ENCODE measurements around the gene CCDC194. TPM values are rescaled to one million over a fixed set of nuclear protein-coding genes. Genes with fewer than 3 reads are reported as not detected.
A peak's percentile ranks its signal among the peaks of the same experiment; 100 is the strongest.

The CCDC194 gene
- total and polyA plus RNA-seq, 9 donors: not detected

- WGBS (ENCODE audit: insufficient coverage): 21% methylated on average over 8 of the region's 26 CpGs
- Histone ChIP-seq H3K36me3 (ENCODE audit: control insufficient read depth, insufficient read depth, low read length) (no peaks in the 10 kb centered on the region), H3K4me1 (ENCODE audit: control insufficient read depth, insufficient read depth, low read length) (peaks cover 12% of the 10 kb centered on the region), H3K4me3 (ENCODE audit: low read length) (peak overlapping the region; percentile 16), H3K27ac (ENCODE audit: low read length) (no peak overlapping the region), H3K27me3 (ENCODE audit: control insufficient read depth, insufficient read depth, low read length) (peaks cover 17% of the 10 kb centered on the region), H3K9me3 (replicated peaks; ENCODE audit: control insufficient read depth, low read depth, low read length) (no peaks in the 10 kb centered on the region)
- no peak for DNase-seq
These were observed 2.4 kb downstream of the CCDC194 start for GRCh38 chr19:17391371-17392151.

- H3K27me3 ChIP-seq (ENCODE audit: control insufficient read depth, insufficient read depth, low read length): peaks cover 17% of the 10 kb centered on the region
- WGBS (ENCODE audit: insufficient coverage): under 1% methylated on average over 50 of the region's 50 CpGs
- DNase-seq: peak; percentile 96
- H3K36me3 ChIP-seq (ENCODE audit: control insufficient read depth, insufficient read depth, low read length): no peaks in the 10 kb centered on the region
- H3K4me1 ChIP-seq (ENCODE audit: control insufficient read depth, insufficient read depth, low read length): peaks cover 15% of the 10 kb centered on the region
- peak overlapping the region; percentile 48 for H3K4me3 ChIP-seq (ENCODE audit: low read length)
- peak overlapping the region; percentile 44 for H3K27ac ChIP-seq (ENCODE audit: low read length)
- no peaks in the 10 kb centered on the region for H3K9me3 ChIP-seq (replicated peaks; ENCODE audit: control insufficient read depth, low read depth, low read length)
These were observed 3.2 kb downstream of the CCDC194 start for GRCh38 chr19:17390665-17391370.

- H3K27ac ChIP-seq (ENCODE audit: low read length): no peak overlapping the region
- H3K4me3 ChIP-seq (ENCODE audit: low read length): peak overlapping the region; percentile 48
- DNase-seq: no peak
- H3K27me3 ChIP-seq (ENCODE audit: control insufficient read depth, insufficient read depth, low read length): peaks cover 17% of the 10 kb centered on the region
- H3K4me1 ChIP-seq (ENCODE audit: control insufficient read depth, insufficient read depth, low read length): peaks cover 18% of the 10 kb centered on the region
- H3K36me3 ChIP-seq (ENCODE audit: control insufficient read depth, insufficient read depth, low read length): no peaks in the 10 kb centered on the region
- no peaks in the 10 kb centered on the region for H3K9me3 ChIP-seq (replicated peaks; ENCODE audit: control insufficient read depth, low read depth, low read length)
- 0% methylated on average over 28 of the region's 37 CpGs for WGBS (ENCODE audit: insufficient coverage)
These were observed 3.9 kb downstream of the CCDC194 start for GRCh38 chr19:17389957-17390664.

- WGBS (ENCODE audit: insufficient coverage): no CpG with 5 or more reads among the region's 1 CpG
- Histone ChIP-seq H3K36me3 (ENCODE audit: control insufficient read depth, insufficient read depth, low read length) (no peaks in the 10 kb centered on the region), H3K27ac (ENCODE audit: low read length) (no peak overlapping the region), H3K27me3 (ENCODE audit: control insufficient read depth, insufficient read depth, low read length) (peaks cover 17% of the 10 kb centered on the region), H3K9me3 (replicated peaks; ENCODE audit: control insufficient read depth, low read depth, low read length) (no peaks in the 10 kb centered on the region), H3K4me1 (ENCODE audit: control insufficient read depth, insufficient read depth, low read length) (peaks cover 18% of the 10 kb centered on the region), H3K4me3 (ENCODE audit: low read length) (no peak overlapping the region)
- no peak for DNase-seq
These were observed 4.7 kb downstream of the CCDC194 start for GRCh38 chr19:17389288-17389687.

- no peak overlapping the region for H3K4me3 ChIP-seq (ENCODE audit: low read length)
- 22% methylated on average over 9 of the region's 20 CpGs for WGBS (ENCODE audit: insufficient coverage)
- H3K27ac ChIP-seq (ENCODE audit: low read length): peak overlapping the region; percentile 35
- H3K9me3 ChIP-seq (replicated peaks; ENCODE audit: control insufficient read depth, low read depth, low read length): no peaks in the 10 kb centered on the region
- DNase-seq: peak; percentile 73
- no peaks in the 10 kb centered on the region for H3K36me3 ChIP-seq (ENCODE audit: control insufficient read depth, insufficient read depth, low read length)
- peaks cover 17% of the 10 kb centered on the region for H3K4me1 ChIP-seq (ENCODE audit: control insufficient read depth, insufficient read depth, low read length)
- peaks cover 17% of the 10 kb centered on the region for H3K27me3 ChIP-seq (ENCODE audit: control insufficient read depth, insufficient read depth, low read length)
These were observed 8.0 kb downstream of the CCDC194 start for GRCh38 chr19:17385878-17386611.

GRCh38 chr19:17380426-17381138 is 13.4 kb downstream of the CCDC194 start:
- H3K27me3 ChIP-seq (ENCODE audit: control insufficient read depth, insufficient read depth, low read length): no peaks in the 10 kb centered on the region
- H3K36me3 ChIP-seq (ENCODE audit: control insufficient read depth, insufficient read depth, low read length): no peaks in the 10 kb centered on the region
- H3K4me3 ChIP-seq (ENCODE audit: low read length): no peak overlapping the region
- no peak overlapping the region for H3K27ac ChIP-seq (ENCODE audit: low read length)
- WGBS (ENCODE audit: insufficient coverage): 97% methylated on average over 4 of the region's 5 CpGs
- H3K9me3 ChIP-seq (replicated peaks; ENCODE audit: control insufficient read depth, low read depth, low read length): no peaks in the 10 kb centered on the region
- peaks cover 21% of the 10 kb centered on the region for H3K4me1 ChIP-seq (ENCODE audit: control insufficient read depth, insufficient read depth, low read length)
- no peak for DNase-seq

GRCh38 chr19:17379221-17379631 is 14.8 kb downstream of the CCDC194 start:
- Histone ChIP-seq H3K9me3 (replicated peaks; ENCODE audit: control insufficient read depth, low read depth, low read length) (no peaks in the 10 kb centered on the region), H3K27ac (ENCODE audit: low read length) (peak overlapping the region; percentile 31), H3K4me3 (ENCODE audit: low read length) (no peak overlapping the region), H3K27me3 (ENCODE audit: control insufficient read depth, insufficient read depth, low read length) (no peaks in the 10 kb centered on the region), H3K4me1 (ENCODE audit: control insufficient read depth, insufficient read depth, low read length) (peaks cover 21% of the 10 kb centered on the region), H3K36me3 (ENCODE audit: control insufficient read depth, insufficient read depth, low read length) (no peaks in the 10 kb centered on the region)
- peak; percentile 50 for DNase-seq
- 15% methylated on average over 12 of the region's 14 CpGs for WGBS (ENCODE audit: insufficient coverage)

GRCh38 chr19:17378271-17378670 is 15.7 kb downstream of the CCDC194 start:
- DNase-seq: no peak
- no peak overlapping the region for H3K4me3 ChIP-seq (ENCODE audit: low read length)
- no peaks in the 10 kb centered on the region for H3K27me3 ChIP-seq (ENCODE audit: control insufficient read depth, insufficient read depth, low read length)
- WGBS (ENCODE audit: insufficient coverage): 68% methylated on average over 8 of the region's 13 CpGs
- no peak overlapping the region for H3K27ac ChIP-seq (ENCODE audit: low read length)
- no peaks in the 10 kb centered on the region for H3K9me3 ChIP-seq (replicated peaks; ENCODE audit: control insufficient read depth, low read depth, low read length)
- H3K4me1 ChIP-seq (ENCODE audit: control insufficient read depth, insufficient read depth, low read length): peaks cover 19% of the 10 kb centered on the region
- no peaks in the 10 kb centered on the region for H3K36me3 ChIP-seq (ENCODE audit: control insufficient read depth, insufficient read depth, low read length)

- no peak within 1 kb of the TSS for H3K27ac ChIP-seq (ENCODE audit: low read length)
- no peaks in the 10 kb centered on the region for H3K9me3 ChIP-seq (replicated peaks; ENCODE audit: control insufficient read depth, low read depth, low read length)
- peaks cover 15% of the 10 kb centered on the region for H3K4me1 ChIP-seq (ENCODE audit: control insufficient read depth, insufficient read depth, low read length)
- peak within 1 kb of the TSS; percentile 14 for H3K4me3 ChIP-seq (ENCODE audit: low read length)
- no peaks in the 10 kb centered on the region for H3K27me3 ChIP-seq (ENCODE audit: control insufficient read depth, insufficient read depth, low read length)
- 60% methylated on average over 30 of the region's 39 CpGs for WGBS (ENCODE audit: insufficient coverage)
- no peaks in the 10 kb centered on the region for H3K36me3 ChIP-seq (ENCODE audit: control insufficient read depth, insufficient read depth, low read length)
- DNase-seq: no peak
These were observed 16.9 kb downstream of the CCDC194 start, which contains the start of gene PLVAP for GRCh38 chr19:17376935-17377600. PLVAP (minus strand) TSS chr19:17377342; CDS start chr19:17377288, 54 bp downstream.

All from muscle of leg (tissue), 11 donors.